ENCODE data around the gene RGL1.

The RGL1 gene

DNA sequence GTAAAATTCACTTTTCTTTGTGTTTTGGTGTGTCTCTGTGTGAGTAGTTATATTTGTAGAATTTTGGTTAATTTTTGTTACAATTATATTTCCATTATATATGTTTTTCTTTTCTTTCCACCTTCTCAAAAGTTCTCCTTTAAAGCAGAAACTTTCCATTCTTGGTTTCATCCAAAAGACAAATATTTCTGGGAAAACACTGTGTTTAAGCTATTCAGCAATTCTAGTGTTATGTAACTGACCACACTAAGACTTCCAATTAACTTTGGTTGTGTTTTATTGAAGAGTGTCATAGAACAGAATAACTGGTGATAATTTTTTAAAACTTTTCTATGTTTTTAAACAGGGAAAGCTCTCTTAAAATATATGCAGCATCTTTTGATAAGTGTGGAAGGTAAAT, 13.6 kb upstream of the RGL1 start:
- peaks cover 0 to 3% (median 0%) of the 10 kb centered on the region in 3 donors for H3K9me3 ChIP-seq
- no peak overlapping the region for H3K27ac ChIP-seq
- TF ChIP-seq CTCF (IDR thresholded peaks at IDR 0.05): no peak
- H3K4me1 ChIP-seq: no peaks in the 10 kb centered on the region
- H3K36me3 ChIP-seq: no peaks in the 10 kb centered on the region
- intact Hi-C loops (cut with DNase I; ENCODE audit: low total_unique reads): no loop called here
- H3K4me3 ChIP-seq: no peak overlapping the region
- DNase-seq: no peak
- H3K27me3 ChIP-seq: no peaks in the 10 kb centered on the region

- Histone ChIP-seq H3K4me3 (no peak overlapping the region), H3K9me3 (peaks cover 0 to 3% (median 0%) of the 10 kb centered on the region in 3 donors), H3K27ac (no peak overlapping the region), H3K4me1 (no peaks in the 10 kb centered on the region), H3K36me3 (no peaks in the 10 kb centered on the region), H3K27me3 (no peaks in the 10 kb centered on the region)
- DNase-seq: no peak
- no peak for TF ChIP-seq CTCF (IDR thresholded peaks at IDR 0.05)
- intact Hi-C loops (cut with DNase I; ENCODE audit: low total_unique reads): no loop called here
Observed at GRCh38 chr1:183792300-183792699, 12.6 kb upstream of the RGL1 start.

DNA sequence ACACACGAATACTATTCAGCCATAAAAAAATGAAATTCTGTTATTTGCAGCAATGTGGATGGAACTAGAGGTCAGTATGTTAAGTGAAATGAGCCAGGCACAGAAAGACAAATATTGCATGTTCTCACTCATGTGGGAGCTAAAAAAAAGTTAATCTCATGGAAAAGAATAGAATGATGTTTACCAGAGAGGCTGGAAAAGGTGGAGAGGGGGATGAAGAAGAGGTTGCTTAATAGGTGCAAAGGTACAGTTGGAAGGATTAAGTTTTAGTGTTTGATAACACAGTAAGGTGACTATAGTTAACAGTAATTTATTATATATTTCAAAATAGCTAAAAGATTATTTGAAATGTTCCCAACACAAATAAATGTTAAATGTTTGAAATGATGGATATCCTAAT, 10.8 kb upstream of the RGL1 start:
- Histone ChIP-seq H3K27me3 (no peaks in the 10 kb centered on the region), H3K4me1 (no peaks in the 10 kb centered on the region), H3K36me3 (no peaks in the 10 kb centered on the region), H3K9me3 (peaks cover 0 to 3% (median 0%) of the 10 kb centered on the region in 3 donors), H3K4me3 (no peak overlapping the region), H3K27ac (no peak overlapping the region)
- no peak for TF ChIP-seq CTCF (IDR thresholded peaks at IDR 0.05)
- no peak for DNase-seq
- intact Hi-C loops (cut with DNase I; ENCODE audit: low total_unique reads): no loop called here

- intact Hi-C loops (cut with DNase I; ENCODE audit: low total_unique reads): no loop called here
- Histone ChIP-seq H3K27ac (no peak overlapping the region), H3K27me3 (no peaks in the 10 kb centered on the region), H3K4me1 (peaks cover 0 to 9% (median 0%) of the 10 kb centered on the region in 4 donors), H3K36me3 (no peaks in the 10 kb centered on the region), H3K9me3 (peaks cover 0 to 8% (median 0%) of the 10 kb centered on the region in 3 donors), H3K4me3 (no peak overlapping the region)
- no peak for TF ChIP-seq CTCF (IDR thresholded peaks at IDR 0.05)
- DNase-seq: no peak
Observed at GRCh38 chr1:183800449-183800848, 4.5 kb upstream of the RGL1 start.

DNA sequence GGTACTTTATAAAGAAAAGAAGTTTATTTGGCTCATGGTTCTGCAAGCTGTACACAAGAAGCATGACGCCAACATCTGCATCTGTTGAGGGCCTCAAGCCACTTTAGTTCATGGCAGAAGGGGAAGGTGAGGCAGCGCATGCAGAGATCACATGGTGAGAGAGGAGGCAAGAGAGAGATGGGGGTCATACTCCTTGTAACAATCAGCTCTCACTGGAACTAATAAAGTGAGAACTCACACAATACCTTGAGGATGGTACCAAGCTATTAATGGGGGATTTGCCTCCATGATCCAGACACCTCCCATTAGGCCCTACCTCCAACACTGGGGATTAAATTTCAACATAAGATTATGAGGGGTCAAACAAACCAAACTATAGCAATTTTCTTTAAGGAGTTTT, 3.3 kb upstream of the RGL1 start:
- Histone ChIP-seq H3K4me3 (no peak overlapping the region), H3K27me3 (no peaks in the 10 kb centered on the region), H3K4me1 (peaks cover 0 to 15% (median 4%) of the 10 kb centered on the region in 4 donors), H3K9me3 (peaks cover 0 to 8% (median 0%) of the 10 kb centered on the region in 3 donors), H3K36me3 (no peaks in the 10 kb centered on the region), H3K27ac (no peak overlapping the region)
- DNase-seq: no peak
- TF ChIP-seq CTCF (IDR thresholded peaks at IDR 0.05): no peak
- intact Hi-C loops (cut with DNase I; ENCODE audit: low total_unique reads): no loop called here

DNA sequence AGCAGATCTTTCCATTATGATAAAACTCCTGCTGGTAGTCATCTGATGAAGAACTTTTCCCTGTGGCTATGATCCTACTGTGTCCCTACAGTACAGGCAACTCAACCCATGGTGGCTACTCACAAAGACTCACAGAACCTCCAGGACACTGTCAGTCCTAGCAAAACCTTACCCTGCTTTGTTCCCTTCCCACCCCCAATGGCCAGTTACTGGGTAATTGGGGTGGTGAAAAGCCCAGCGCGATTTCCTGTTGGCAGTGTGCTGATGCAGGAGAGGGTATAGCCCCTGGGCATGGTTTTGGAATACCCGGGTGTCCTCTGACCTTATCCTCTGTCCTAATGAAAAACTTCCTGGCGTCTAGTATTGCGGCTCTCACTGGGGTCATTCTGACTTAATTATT, 533 bp upstream of the RGL1 start:
- Histone ChIP-seq H3K36me3 (no peaks in the 10 kb centered on the region), H3K4me1 (peaks cover 0 to 18% (median 6%) of the 10 kb centered on the region in 4 donors), H3K9me3 (peaks cover 0 to 8% (median 0%) of the 10 kb centered on the region in 3 donors), H3K27me3 (no peaks in the 10 kb centered on the region), H3K4me3 (peak overlapping the region; percentile 50 to 53), H3K27ac (peak overlapping the region; percentile 1 to 48)
- intact Hi-C loops (cut with DNase I; ENCODE audit: low total_unique reads): no loop called here
- peak in 1 of 2 donors; percentile 40 for DNase-seq
- TF ChIP-seq CTCF (IDR thresholded peaks at IDR 0.05): no peak

Data from tibial artery (tissue), 4 donors.